Stimulated activated CD8-positive, alpha-beta memory T cell treated with anti-CD3 and anti-CD28 coated beads, Interleukin-15, amount 100 ng/mL, for 48 hours (primary cell): ENCODE data around the gene CBL.
A peak's percentile ranks its signal among the peaks of the same experiment; 100 is the strongest.

Experiments
- DNase-seq, 2 donors: peaks; one replicate each; pipeline ENCODE4 v3.0.0-alpha.2; 2020; ENCODE audit warnings: low read depth in 2 of 2

The CBL gene

DNA sequence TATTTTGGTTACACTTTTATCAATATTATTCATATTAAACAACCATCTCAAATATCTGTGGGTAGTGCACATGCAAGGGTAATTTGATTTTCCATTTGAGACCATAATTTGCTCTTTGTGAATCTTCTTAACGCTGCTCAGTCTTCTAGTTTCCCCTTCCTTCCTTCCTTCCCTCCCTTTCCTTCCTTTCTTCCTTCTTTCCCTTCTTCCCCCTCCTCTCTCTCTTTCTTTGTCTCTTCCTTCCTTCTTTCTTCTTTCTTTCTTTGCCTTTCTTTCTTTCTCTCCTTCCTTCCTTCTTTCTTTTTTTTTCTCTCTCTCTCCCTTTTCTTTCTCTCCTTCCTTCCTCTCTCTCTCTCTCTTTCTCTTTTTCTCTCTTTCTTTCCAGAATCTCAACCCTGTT is 124.1 kb downstream of the CBL start:
- DNase-seq, result no peak

DNA sequence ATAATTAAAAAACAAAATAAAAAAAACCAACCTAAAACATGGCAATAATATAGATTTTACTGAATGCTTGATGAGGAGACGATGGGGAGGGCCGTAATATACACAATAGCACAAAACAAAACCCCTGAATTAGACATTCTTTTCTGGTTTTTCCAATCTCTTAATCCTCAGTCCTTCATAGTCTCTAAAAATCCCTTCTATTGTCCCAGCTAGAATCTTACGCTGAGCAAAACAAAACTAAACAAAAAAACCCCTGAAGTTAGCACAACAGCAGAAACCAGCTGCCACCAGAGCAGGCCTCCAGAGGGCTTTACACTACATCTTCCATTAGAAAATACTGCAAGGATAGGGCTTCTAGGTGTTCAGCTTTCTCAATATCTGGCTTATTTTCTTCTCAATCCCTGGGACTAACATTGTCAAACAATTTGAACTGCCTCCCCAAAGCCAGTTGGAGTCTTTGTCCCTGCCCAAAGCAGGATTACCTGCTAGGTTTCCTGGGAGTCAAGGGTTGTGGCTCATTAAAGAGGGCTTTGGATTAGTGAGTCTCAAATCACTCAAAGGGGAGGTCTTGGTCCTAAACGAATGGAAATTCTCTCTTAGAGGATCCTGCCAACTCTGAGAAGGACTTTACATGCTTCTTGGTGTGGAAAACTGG is 126.1 kb downstream of the CBL start:
- no peak for DNase-seq

GRCh38 chr11:119334174-119334930 is 128.2 kb downstream of the CBL start, which contains the start of gene RNF26:
Gene RNF26, plus strand, starts transcription at chr11:119334527. Its CDS starts 596 bp downstream, at chr11:119335123.
- DNase-seq, result peak; percentile 87 to 89

DNA sequence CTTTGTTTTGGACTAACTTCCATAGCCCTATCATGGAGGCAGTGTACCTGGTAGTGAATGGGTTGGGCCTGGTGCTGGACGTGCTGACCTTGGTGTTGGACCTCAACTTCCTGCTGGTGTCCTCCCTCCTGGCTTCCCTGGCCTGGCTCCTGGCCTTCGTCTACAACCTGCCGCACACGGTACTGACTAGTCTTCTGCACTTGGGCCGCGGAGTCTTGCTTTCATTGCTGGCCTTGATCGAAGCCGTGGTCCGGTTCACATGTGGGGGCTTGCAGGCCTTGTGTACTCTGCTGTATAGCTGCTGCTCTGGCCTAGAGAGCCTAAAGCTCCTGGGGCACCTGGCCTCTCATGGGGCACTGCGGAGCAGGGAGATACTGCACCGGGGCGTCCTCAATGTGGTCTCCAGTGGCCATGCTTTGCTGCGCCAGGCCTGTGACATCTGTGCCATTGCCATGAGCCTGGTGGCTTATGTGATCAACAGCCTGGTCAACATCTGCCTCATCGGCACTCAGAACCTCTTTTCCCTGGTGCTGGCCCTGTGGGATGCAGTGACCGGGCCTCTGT is 129.0 kb downstream of the CBL start:
- no peak for DNase-seq

DNA sequence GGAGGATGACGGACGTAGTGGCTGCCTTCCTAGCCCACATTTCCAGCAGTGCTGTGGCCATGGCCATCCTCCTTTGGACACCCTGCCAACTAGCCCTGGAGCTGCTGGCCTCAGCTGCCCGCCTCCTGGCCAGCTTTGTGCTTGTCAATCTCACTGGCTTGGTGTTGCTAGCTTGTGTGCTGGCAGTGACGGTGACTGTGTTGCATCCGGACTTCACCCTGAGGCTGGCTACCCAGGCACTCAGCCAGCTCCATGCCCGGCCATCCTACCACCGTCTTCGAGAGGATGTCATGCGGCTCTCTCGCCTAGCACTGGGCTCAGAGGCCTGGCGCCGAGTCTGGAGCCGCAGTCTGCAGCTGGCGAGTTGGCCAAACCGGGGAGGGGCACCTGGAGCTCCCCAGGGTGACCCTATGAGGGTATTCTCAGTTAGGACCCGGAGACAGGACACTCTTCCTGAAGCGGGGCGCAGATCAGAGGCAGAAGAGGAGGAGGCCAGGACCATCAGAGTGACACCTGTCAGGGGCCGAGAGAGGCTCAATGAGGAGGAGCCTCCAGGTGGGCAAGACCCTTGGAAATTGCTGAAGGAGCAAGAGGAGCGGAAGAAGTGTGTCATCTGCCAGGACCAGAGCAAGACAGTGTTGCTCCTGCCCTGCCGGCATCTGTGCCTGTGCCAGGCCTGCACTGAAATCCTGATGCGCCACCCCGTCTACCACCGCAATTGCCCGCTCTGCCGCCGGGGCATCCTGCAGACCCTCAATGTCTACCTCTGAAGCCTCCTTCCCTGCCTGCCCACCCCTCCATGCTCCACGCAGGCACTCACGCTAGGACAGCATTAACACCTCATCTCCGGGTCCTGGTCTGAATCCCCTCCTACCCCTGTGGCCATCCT is 129.8 kb downstream of the CBL start:
- no peak for DNase-seq

DNA sequence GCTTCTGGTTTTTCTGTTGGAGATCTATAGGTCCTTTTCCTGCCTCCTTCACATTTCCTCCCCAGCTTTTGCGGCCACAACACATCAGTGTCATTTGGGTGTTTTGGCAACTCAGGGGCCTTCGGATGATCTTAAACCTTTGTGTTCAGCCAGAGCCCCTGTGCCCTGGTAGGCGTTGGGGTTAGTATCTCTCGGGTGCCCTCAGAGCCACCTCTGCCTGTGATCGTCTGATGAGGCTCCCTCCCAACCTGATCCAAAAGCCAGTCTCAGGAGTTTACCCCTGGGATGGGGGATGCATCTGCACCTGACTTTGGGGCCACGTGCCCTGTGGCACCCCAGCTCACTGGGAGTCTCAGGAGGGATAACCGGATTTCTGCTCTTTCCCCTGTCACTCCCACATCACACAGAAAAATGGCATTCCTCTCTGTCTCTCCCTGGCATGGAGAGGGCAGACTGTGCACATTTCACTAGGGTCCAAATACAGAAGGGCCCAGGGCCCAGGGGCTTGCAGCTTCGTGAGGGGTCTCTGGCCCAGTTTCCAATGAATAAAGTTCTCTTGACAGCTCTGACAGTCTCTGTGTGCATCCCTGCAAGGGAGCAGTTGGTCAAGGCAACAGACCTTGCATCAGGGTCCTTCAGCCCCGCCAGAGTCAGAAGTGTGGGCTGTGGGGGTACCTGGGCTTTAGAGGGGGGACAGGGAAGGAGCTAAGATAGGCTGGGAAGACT is 130.8 kb downstream of the CBL start:
- no peak for DNase-seq

DNA sequence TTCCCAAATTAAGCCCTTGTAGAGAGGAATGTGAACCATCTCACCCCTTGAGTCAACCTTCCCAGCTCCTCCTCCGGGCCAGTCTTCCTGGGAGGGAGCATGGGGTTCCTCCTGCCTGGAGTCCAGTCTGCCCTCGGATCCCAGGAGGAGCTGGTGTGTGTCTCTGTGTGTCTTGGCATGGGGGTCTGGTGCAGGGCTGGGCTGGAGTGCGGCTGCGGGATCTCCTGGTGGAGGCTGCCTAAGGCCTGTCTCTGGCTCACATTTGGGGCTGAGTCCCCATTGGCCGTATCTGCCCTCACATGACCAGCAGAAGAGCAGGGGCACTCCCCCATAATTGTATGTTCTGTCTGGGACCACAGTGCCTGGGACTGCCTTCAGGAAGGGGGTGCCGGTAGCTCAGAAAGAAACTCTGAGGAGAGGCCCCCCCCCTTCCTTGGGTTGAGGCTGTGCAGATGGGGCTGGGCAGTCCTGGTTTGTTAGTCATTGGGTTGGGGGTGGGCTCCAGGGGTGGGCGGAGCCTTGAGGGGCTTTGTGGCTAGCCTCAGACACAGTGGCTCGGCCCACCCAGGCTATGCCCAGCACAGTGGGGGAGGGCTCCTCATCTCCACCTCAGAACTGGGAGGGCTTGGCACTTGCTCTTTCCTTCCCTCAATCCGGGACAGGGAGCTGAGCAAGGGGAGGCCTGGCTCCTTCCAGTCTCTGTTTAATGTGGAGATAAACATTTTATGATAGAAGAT is 131.6 kb downstream of the CBL start:
- DNase-seq, result no peak

DNA sequence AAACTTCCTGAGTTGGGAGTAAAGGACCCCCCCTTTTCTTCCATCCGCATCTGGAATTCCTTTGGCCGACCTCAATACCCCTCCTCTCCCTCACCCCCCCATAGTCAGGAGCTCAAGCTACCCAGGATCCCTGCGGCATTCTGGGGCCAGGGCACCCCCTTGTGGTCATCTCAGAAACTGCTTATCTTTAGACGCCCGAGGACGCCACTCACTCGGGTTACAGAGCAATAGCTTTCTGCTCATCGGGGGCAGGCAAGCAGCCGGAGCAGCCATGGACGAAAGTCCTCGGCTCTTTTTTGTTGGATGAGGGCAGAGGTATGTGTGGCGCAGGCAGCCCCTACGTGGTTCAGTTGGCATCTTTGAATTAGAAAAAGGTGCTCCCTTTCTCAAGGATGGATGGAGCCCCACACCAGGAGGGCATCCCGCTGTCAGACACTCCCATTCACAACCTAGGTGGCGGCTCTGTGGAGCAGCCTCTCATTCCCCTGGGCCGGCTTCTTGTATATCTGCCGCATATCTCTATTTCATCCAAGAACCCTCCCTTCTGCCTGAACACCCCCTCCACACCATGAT is 132.3 kb downstream of the CBL start:
- DNase-seq, result peak in 1 of 2 donors; percentile 54

DNA sequence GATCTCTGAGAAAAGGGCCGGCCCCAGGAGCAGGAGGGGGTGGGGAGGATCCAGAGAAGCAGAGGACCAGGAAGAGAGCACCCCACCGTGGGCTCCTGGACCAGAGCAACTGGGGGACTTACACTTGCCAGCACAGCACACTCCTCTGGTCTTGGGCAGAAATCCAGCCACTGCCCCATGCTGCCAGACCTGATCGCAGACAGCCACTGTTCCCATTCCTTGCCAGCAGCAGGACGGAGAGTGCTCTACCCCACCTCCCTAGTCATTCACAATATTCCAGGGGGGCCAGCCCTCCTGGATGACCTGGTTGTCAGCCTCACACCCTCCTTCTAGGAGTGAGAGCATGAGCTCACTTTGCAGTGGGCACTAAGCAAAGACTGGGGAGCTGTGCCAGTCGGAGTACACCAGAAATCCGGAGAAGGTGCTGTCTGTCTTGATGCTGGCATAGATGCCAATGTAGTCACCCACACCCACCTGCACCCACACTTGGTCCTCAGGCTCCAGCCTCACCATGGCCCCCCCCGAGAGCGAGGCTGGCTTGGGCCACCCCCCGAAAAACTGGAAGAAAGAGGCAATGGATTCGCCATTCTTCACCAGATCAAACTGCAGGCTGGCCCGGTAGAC is 132.9 kb downstream of the CBL start:
- DNase-seq, result no peak

- DNase-seq, result no peak
Measured at GRCh38 chr11:119339589-119340334, 133.6 kb downstream of the CBL start.

- no peak for DNase-seq
Measured at GRCh38 chr11:119340335-119341221, 134.4 kb downstream of the CBL start, which contains the start of gene C1QTNF5. Gene C1QTNF5, minus strand, starts transcription at chr11:119340883. Its CDS starts 486 bp downstream, at chr11:119340397.

DNA sequence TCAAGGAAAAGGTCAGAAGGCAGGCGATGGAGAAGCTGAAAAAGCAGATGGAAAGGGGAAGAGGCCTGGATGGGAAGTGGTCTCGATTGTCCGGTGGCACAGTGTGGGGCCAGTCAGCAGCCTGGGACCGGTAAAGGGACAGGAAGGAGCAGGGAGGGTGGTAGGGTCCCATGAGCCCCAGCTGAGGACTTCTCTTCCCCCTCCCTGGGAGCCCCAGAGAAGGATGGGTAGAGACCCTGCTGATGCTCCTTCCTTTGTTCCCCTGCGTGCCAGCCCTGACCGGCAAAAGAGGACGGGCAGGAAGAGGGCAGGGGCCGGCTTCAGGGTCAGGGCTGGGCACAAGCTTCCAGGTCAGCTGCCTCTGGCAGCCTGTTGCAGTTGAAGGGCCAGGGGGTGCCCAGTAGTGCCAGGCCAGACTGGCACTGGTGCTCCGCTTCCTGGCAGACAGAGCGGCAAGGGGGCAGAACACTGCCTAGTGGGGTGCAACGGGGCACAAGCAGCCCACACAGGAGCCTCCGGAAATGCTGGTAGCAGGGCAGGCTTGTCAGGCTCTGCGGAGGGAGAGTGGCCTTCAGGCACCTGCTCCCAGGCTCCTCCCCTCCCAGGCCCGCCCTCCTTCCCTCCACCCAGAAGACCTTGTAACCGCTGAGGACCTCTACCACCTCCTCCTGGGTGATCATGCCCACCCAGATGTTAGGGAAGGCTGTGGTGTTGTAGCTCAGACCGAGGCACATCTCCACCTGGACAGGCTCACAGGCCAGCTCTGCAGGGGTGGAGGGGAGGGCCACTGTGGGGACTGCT is 135.3 kb downstream of the CBL start:
- DNase-seq, result no peak

DNA sequence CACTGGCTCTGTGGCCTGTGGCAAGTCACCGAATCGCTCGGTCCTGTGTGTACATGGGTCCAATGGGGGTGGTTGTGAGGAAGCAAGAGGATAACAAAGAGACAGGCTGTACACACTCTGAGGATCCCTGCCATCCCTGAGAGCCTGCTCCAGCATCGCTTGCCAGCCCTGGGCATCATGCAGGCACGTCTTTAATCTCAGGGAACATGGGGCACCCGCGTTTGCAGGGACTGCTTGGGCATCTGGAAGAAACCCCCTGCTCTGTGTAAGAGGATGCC is 135.8 kb downstream of the CBL start:
- no peak for DNase-seq

DNA sequence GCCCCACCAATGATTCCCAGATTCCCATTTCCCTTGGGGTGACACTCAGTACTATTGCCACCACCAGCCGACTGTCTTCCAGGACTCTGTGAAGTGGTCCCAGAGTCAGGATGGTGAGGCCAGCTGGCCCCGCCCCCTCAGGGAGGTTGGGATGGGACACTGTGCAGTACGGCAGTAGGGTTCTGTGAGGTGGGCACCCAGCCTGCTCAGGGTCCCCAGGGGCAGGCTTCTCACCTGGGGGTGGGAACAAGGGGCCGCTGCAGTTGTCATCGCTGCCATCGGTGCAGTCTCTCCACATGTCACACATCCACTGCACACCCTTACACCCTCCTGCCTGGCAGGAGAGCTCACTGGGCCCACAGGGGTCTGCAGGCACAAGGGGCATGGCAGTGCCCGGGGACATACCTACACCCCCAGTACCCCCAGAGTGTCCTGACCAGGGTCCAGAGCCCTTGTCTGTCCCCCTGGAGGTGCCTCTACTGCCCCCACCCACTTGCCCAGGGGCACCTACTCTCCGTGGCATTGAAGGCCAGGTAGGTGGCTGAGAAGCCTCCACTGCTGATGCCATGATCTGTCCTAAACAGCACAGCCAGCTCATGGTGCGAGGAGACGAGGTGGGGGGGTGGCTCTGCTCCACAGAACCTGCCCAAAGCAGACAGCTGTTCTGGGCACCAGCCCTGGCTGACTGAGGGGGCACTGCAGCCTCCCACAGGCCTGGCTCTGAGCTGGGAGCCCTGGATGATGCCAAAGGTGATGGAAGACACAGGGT is 136.4 kb downstream of the CBL start:
- DNase-seq, result no peak

- DNase-seq, result no peak
Measured at GRCh38 chr11:119343726-119344125, 137.6 kb downstream of the CBL start.

GRCh38 chr11:119344291-119345010 is 138.3 kb downstream of the CBL start:
- no peak for DNase-seq
